Activated T-helper 9 cell treated with anti-CD3 and anti-CD28 coated beads, Interleukin-2, amount 50 U/mL, for 16 hours (primary cell): ENCODE measurements around the gene ARFGAP1.
"Not testable (repeated sequence)": the region's sequence is repeated elsewhere in the genome, so short reads cannot be mapped to it uniquely, and the experiment has no call there.

Experiments used
- DNase-seq: peaks from one replicate; pipeline ENCODE4 v3.0.0-alpha.2; 2020; ENCODE audit warnings: low read depth

The ARFGAP1 gene

GRCh38 chr20:63241272-63241671 is 31.3 kb upstream of the ARFGAP1 start:
- no peak for DNase-seq

- no peak for DNase-seq
These were observed 29.9 kb upstream of the ARFGAP1 start for GRCh38 chr20:63242736-63243135.

- DNase-seq, result no peak
These were observed 28.9 kb upstream of the ARFGAP1 start for GRCh38 chr20:63243604-63244247.

- no peak for DNase-seq
These were observed 28.1 kb upstream of the ARFGAP1 start for GRCh38 chr20:63244468-63244867.

- DNase-seq, result no peak
These were observed 25.9 kb upstream of the ARFGAP1 start for GRCh38 chr20:63246490-63247288.

GRCh38 chr20:63247671-63248228 is 24.9 kb upstream of the ARFGAP1 start:
- DNase-seq, result no peak

GRCh38 chr20:63248835-63249591 is 23.6 kb upstream of the ARFGAP1 start:
- DNase-seq, result no peak

- no peak for DNase-seq
These were observed 22.7 kb upstream of the ARFGAP1 start for GRCh38 chr20:63249891-63250290.

- not testable (repeated sequence) for DNase-seq
These were observed 21.3 kb upstream of the ARFGAP1 start for GRCh38 chr20:63251350-63251749.

- no peak for DNase-seq
These were observed 20.3 kb upstream of the ARFGAP1 start for GRCh38 chr20:63252284-63252711.

GRCh38 chr20:63253065-63253437 is 19.6 kb upstream of the ARFGAP1 start:
- no peak for DNase-seq

GRCh38 chr20:63253438-63254231 is 19.0 kb upstream of the ARFGAP1 start:
- no peak for DNase-seq

GRCh38 chr20:63254232-63254605 is 18.4 kb upstream of the ARFGAP1 start, which contains the start of gene NKAIN4:
NKAIN4 (minus strand) TSS chr20:63254463; CDS start chr20:63254450, 13 bp downstream.
- DNase-seq, result no peak

- DNase-seq, result no peak
These were observed 17.8 kb upstream of the ARFGAP1 start for GRCh38 chr20:63254606-63255384.

- no peak for DNase-seq
These were observed 16.5 kb upstream of the ARFGAP1 start for GRCh38 chr20:63255931-63256704.

- no peak for DNase-seq
These were observed 15.7 kb upstream of the ARFGAP1 start for GRCh38 chr20:63256954-63257353.

GRCh38 chr20:63257629-63258028 is 15.0 kb upstream of the ARFGAP1 start:
- no peak for DNase-seq

GRCh38 chr20:63258781-63259180 is 13.8 kb upstream of the ARFGAP1 start:
- DNase-seq, result no peak

- no peak for DNase-seq
These were observed 12.7 kb upstream of the ARFGAP1 start for GRCh38 chr20:63259734-63260460.
